ENCODE measurements around the gene TICAM1. TPM values are rescaled to one million over a fixed set of nuclear protein-coding genes. Genes with fewer than 3 reads are reported as not detected.
"Not testable (repeated sequence)": the region's sequence is repeated elsewhere in the genome, so short reads cannot be mapped to it uniquely, and the experiment has no call there.

Gene TICAM1
- total and polyA plus RNA-seq, 2 of the 13 experiments (the other 11 are each of a cell fraction or from before 2014, with no cell fraction given): 0.33 to 0.95 TPM

- TF ChIP-seq, protein P1, sequence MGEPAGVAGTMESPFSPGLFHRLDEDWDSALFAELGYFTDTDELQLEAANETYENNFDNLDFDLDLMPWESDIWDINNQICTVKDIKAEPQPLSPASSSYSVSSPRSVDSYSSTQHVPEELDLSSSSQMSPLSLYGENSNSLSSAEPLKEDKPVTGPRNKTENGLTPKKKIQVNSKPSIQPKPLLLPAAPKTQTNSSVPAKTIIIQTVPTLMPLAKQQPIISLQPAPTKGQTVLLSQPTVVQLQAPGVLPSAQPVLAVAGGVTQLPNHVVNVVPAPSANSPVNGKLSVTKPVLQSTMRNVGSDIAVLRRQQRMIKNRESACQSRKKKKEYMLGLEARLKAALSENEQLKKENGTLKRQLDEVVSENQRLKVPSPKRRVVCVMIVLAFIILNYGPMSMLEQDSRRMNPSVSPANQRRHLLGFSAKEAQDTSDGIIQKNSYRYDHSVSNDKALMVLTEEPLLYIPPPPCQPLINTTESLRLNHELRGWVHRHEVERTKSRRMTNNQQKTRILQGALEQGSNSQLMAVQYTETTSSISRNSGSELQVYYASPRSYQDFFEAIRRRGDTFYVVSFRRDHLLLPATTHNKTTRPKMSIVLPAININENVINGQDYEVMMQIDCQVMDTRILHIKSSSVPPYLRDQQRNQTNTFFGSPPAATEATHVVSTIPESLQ (CRISPR knock-in tag; conservative IDR thresholded peaks at IDR 0.05): no peak
Measured at GRCh38 chr19:4807188-4807587, 24.3 kb downstream of the TICAM1 start (continued).

GRCh38 chr19:4806384-4806783 lies 25.1 kb downstream of the TICAM1 start:
- no peak overlapping the region for H3K27ac ChIP-seq (ENCODE audit: extremely low read length, insufficient read depth, low read length)

GRCh38 chr19:4805140-4805539 lies 26.4 kb downstream of the TICAM1 start:
- H4K20me1 ChIP-seq (ENCODE audit: insufficient read depth, low read length); BruUV-seq (replicated peaks); H3K9ac ChIP-seq (ENCODE audit: insufficient read depth, low read depth, low read length); H3K4me3 ChIP-seq (replicated peaks in 1 of 3; ENCODE audit: insufficient read depth in 1 of 3, low read depth in 2 of 3, low read length in 3 of 3); intact Hi-C loops (cut with micrococcal nuclease; ENCODE audit: unreplicated experiment); H3K36me3 ChIP-seq (replicated peaks in 1 of 2; ENCODE audit: control insufficient read depth in 1 of 2, insufficient read depth in 2 of 2, low read length in 2 of 2); H3K9me3 ChIP-seq (ENCODE audit: low read length); H3K27ac ChIP-seq (ENCODE audit: extremely low read length, insufficient read depth, low read length); ATAC-seq; H3K79me2 ChIP-seq (ENCODE audit: insufficient read depth, low read length); FAIRE-seq; DNase-seq (ENCODE audit: low spot score); POLR2A ChIA-PET; H3K27me3 ChIP-seq (ENCODE audit: control insufficient read depth in 1 of 2, insufficient read depth in 2 of 2, low read length in 2 of 2); H3K4me2 ChIP-seq (ENCODE audit: low read depth, low read length); H2AFZ ChIP-seq (ENCODE audit: low read length): not testable (repeated sequence)
- peaks cover 33% of the 10 kb centered on the region for H3K4me1 ChIP-seq (ENCODE audit: insufficient read depth, low read length)
- CTCF ChIA-PET (ENCODE audit: low intra/inter-chr PET ratio, low total read pairs): interaction anchor here (4.0 kb wide), 1 partner anchor 72 kb away, joined by 59 read pairs; no protein-coding TSS in a partner anchor
- in situ Hi-C loops (cut with HindIII; ENCODE audit: extremely low pct_ligation_motif_present, low pct_unique_long_range_greater_than_20kb): loop anchor here (5.0 kb wide), 1 partner anchor 47 kb away; no protein-coding TSS in a partner anchor
- WGBS (ENCODE audit: low lambda C conversion rate): 42% methylated on average over 6 of the region's 6 CpGs

More at GRCh38 chr19:4806384-4806783, 25.1 kb downstream of the TICAM1 start:
- H3K4me1 ChIP-seq (ENCODE audit: insufficient read depth, low read length): peaks cover 32% of the 10 kb centered on the region
- ChIA-PET CTCF (ENCODE audit: low intra/inter-chr PET ratio, low total read pairs) (no interaction called here), POLR2A (no interaction called here)
- H3K27me3 ChIP-seq (ENCODE audit: control insufficient read depth in 1 of 2, insufficient read depth in 2 of 2, low read length in 2 of 2): no peaks in the 10 kb centered on the region
- no peak overlapping the region for H3K4me2 ChIP-seq (ENCODE audit: low read depth, low read length)
- no peak overlapping the region for H3K4me3 ChIP-seq (replicated peaks in 1 of 3; ENCODE audit: insufficient read depth in 1 of 3, low read depth in 2 of 3, low read length in 3 of 3)
- no peaks in the 10 kb centered on the region for H3K9me3 ChIP-seq (ENCODE audit: low read length)
- intact Hi-C loops (cut with micrococcal nuclease; ENCODE audit: unreplicated experiment): no loop called here
- BruUV-seq (replicated peaks): no TSS peak
- TF ChIP-seq ADNP (CRISPR knock-in tag; IDR thresholded peaks at IDR 0.05): 0 out of 2 replicates have a peak, but pooled peaks have one; percentile 14
- no peak for TF ChIP-seq POLR2A (IDR thresholded peaks at IDR 0.05; ENCODE audit: insufficient read depth in 1 of 2, low read depth in 2 of 2, low read length in 2 of 2)
- TF ChIP-seq THAP8 (CRISPR knock-in tag; IDR thresholded peaks at IDR 0.05; ENCODE audit: borderline replicate concordance): no peak
- peak; percentile 88 for TF ChIP-seq ZMYM3 (CRISPR knock-in tag; IDR thresholded peaks at IDR 0.05)
- TF ChIP-seq ZNF761 (CRISPR knock-in tag; conservative IDR thresholded peaks at IDR 0.05): no peak
- 51% methylated on average over 6 of the region's 6 CpGs for WGBS (ENCODE audit: low lambda C conversion rate)
- H3K9ac ChIP-seq (ENCODE audit: insufficient read depth, low read depth, low read length): no peak overlapping the region
- ATAC-seq (no peak), DNase-seq (ENCODE audit: low spot score) (no peak), FAIRE-seq (no peak)
- in situ Hi-C loops (cut with HindIII; ENCODE audit: extremely low pct_ligation_motif_present, low pct_unique_long_range_greater_than_20kb): loop anchor here (5.0 kb wide), 1 partner anchor 46 kb away; no protein-coding TSS in a partner anchor
- no peaks in the 10 kb centered on the region for H3K36me3 ChIP-seq (replicated peaks in 1 of 2; ENCODE audit: control insufficient read depth in 1 of 2, insufficient read depth in 2 of 2, low read length in 2 of 2)
- H2AFZ ChIP-seq (ENCODE audit: low read length): no peak overlapping the region
- no peaks in the 10 kb centered on the region for H3K79me2 ChIP-seq (ENCODE audit: insufficient read depth, low read length)
- no peaks in the 10 kb centered on the region for H4K20me1 ChIP-seq (ENCODE audit: insufficient read depth, low read length)

All from HepG2 (cell line).